Mucosa of descending colon (tissue), 3 donors: Measurements from ENCODE around the gene SLC13A4. TPM values are rescaled to one million over a fixed set of nuclear protein-coding genes. Genes with fewer than 3 reads are reported as not detected.
A peak's percentile ranks its signal among the peaks of the same experiment; 100 is the strongest.
"Not testable (repeated sequence)": the region's sequence is repeated elsewhere in the genome, so short reads cannot be mapped to it uniquely, and the experiment has no call there.

Experiments used
- ATAC-seq: fragments of 200-7000 bp; cut with Tn5 transposase; one replicate; pipeline ENCODE4 v1.9.1; 2020; ENCODE audit warnings: mild to moderate bottlenecking, moderate library complexity
- DNase-seq, 3 donors: peaks; one replicate each; pipeline ENCODE4 v3.0.0-alpha.2; 2020
- H3K36me3 ChIP-seq: fragments of 200-600 bp; one replicate; pipeline ENCODE4 v1.8.0; 2021; ENCODE audit warnings: low read depth, mild to moderate bottlenecking
- H3K4me1 ChIP-seq: fragments of 200-600 bp; one replicate; pipeline ENCODE4 v1.8.0; 2021; ENCODE audit warnings: low read depth, mild to moderate bottlenecking
- H3K4me3 ChIP-seq: fragments of 200-600 bp; one replicate; pipeline ENCODE4 v1.8.0; 2021; ENCODE audit warnings: mild to moderate bottlenecking
- H3K9me3 ChIP-seq: fragments of 200-600 bp; one replicate; pipeline ENCODE4 v1.8.0; 2021; ENCODE audit warnings: mild to moderate bottlenecking
- CTCF ChIP-seq: fragments of 200-600 bp; IDR thresholded peaks from one replicate; pipeline ENCODE4 v1.8.0; 2022; ENCODE audit warnings: antibody characterized with exemption, mild to moderate bottlenecking
- intact Hi-C, 2 donors: fragments of 100-400 bp; cut with DNase I in 1 of 2; cut with micrococcal nuclease in 1 of 2; formaldehyde crosslinking; loops; one replicate each; pipeline versions ENCODE4 v1.11.0 to v1.11.1; 2022; cut with DNase I, micrococcal nuclease
- long read RNA-seq, 2 donors: library from polyadenylated mRNA; unstranded; transcript quantifications; one replicate each; pipeline ENCODE4 v2.0.0, GENCODE V29; 2019 to 2021
- total RNA-seq, 3 donors: library from RNA; stranded (reverse); fragmentation: NEBNext Ultra II Directional in 2 of 3; extraction: Animal tissue kit (Norgen Biotek cat#: 25700) in 2 of 3; gene quantifications; one replicate each; pipeline versions ENCODE4 v1.2.1 to v1.2.4, GENCODE V29; 2021 to 2023
- donor health status: DM: no; HTN: no; CAD: no; lungs with moderate emphysema.
- donor health status: DM: no; HTN: no; CAD: no.
- donor health status: DM: no; HTN: yes; CAD: no.

The SLC13A4 gene
- not detected for total RNA-seq
- long read RNA-seq, donor 1, partial matches to known transcripts: 0 of 1 reads
- long read RNA-seq, donor 1, other reads (novel, unspliced or antisense): 1 of 1 reads
- long read RNA-seq, donor 2: 0 reads

GRCh38 chr7:135728136-135728669 lies at the start of gene SLC13A4:
Gene SLC13A4, minus strand, starts transcription at chr7:135728186. Its CDS starts 690 bp downstream, at chr7:135727496.
- intact Hi-C loops: no loop called here
- no peak for ATAC-seq
- TF ChIP-seq CTCF: no peak
- DNase-seq: no peak
- Histone ChIP-seq H3K4me1 (no peaks in the 10 kb centered on the region), H3K4me3 (no peak within 1 kb of the TSS), H3K9me3 (no peaks in the 10 kb centered on the region), H3K36me3 (no peaks in the 10 kb centered on the region)

GRCh38 chr7:135775915-135776314 lies 47.9 kb upstream of the SLC13A4 start:
- not testable (repeated sequence) for DNase-seq

GRCh38 chr7:135775230-135775629 lies 47.2 kb upstream of the SLC13A4 start:
- Histone ChIP-seq H3K4me1 (peaks cover 12% of the 10 kb centered on the region), H3K9me3 (peaks cover 7% of the 10 kb centered on the region), H3K36me3 (no peaks in the 10 kb centered on the region), H3K4me3 (no peak overlapping the region)
- intact Hi-C loops: no loop called here
- no peak for TF ChIP-seq CTCF
- no peak for DNase-seq
- no peak for ATAC-seq

More at GRCh38 chr7:135775915-135776314, 47.9 kb upstream of the SLC13A4 start:
- H3K9me3 ChIP-seq, intact Hi-C loops, H3K4me3 ChIP-seq, ATAC-seq, H3K36me3 ChIP-seq: not testable (repeated sequence)
- peaks cover 12% of the 10 kb centered on the region for H3K4me1 ChIP-seq

GRCh38 chr7:135774284-135774683 lies 46.3 kb upstream of the SLC13A4 start:
- H3K36me3 ChIP-seq: no peaks in the 10 kb centered on the region
- DNase-seq: peak in 1 of 3 donors; percentile 57
- peaks cover 12% of the 10 kb centered on the region for H3K4me1 ChIP-seq
- peak; percentile 97 for ATAC-seq
- H3K4me3 ChIP-seq: no peak overlapping the region
- no peak for TF ChIP-seq CTCF
- intact Hi-C loops: no loop called here
- H3K9me3 ChIP-seq: peaks cover 7% of the 10 kb centered on the region

GRCh38 chr7:135773464-135773863 lies 45.5 kb upstream of the SLC13A4 start:
- no peak for TF ChIP-seq CTCF
- H3K9me3 ChIP-seq: peaks cover 7% of the 10 kb centered on the region
- ATAC-seq: peak; percentile 72

GRCh38 chr7:135772639-135773222 lies 44.7 kb upstream of the SLC13A4 start:
- DNase-seq (no peak), ATAC-seq (no peak)
- no peak for TF ChIP-seq CTCF
- intact Hi-C loops: no loop called here
- Histone ChIP-seq H3K4me3 (no peak overlapping the region), H3K4me1 (peaks cover 12% of the 10 kb centered on the region), H3K9me3 (no peaks in the 10 kb centered on the region), H3K36me3 (no peaks in the 10 kb centered on the region)

More at GRCh38 chr7:135773464-135773863, 45.5 kb upstream of the SLC13A4 start:
- no peaks in the 10 kb centered on the region for H3K36me3 ChIP-seq
- peaks cover 12% of the 10 kb centered on the region for H3K4me1 ChIP-seq
- peak in 1 of 3 donors; percentile 51 for DNase-seq
- intact Hi-C loops: no loop called here
- H3K4me3 ChIP-seq: no peak overlapping the region
